Activated effector memory CD4-positive, alpha-beta T cell treated with anti-CD3 and anti-CD28 coated beads, Interleukin-2, amount 50 U/mL, for 16 hours (primary cell): ENCODE measurements around the gene SPACA6.
"Not testable (repeated sequence)": the region's sequence is repeated elsewhere in the genome, so short reads cannot be mapped to it uniquely, and the experiment has no call there.

Experiments
- DNase-seq: peaks from one replicate; pipeline ENCODE4 v3.0.0-alpha.2; 2020

Gene SPACA6

GRCh38 chr19:51693260-51693659 is at the start of gene SPACA6:
SPACA6 (plus strand) TSS chr19:51693330; CDS start chr19:51693527, 197 bp downstream.
- DNase-seq = no peak

- no peak for DNase-seq
Measured at GRCh38 chr19:51644636-51645271, 48.4 kb upstream of the SPACA6 start.

GRCh38 chr19:51646730-51647129 is 46.4 kb upstream of the SPACA6 start, which contains the start of gene SIGLEC14:
SIGLEC14 (minus strand) TSS chr19:51646825; CDS start chr19:51646759, 66 bp downstream.
- not testable (repeated sequence) for DNase-seq

GRCh38 chr19:51647318-51647717 is 45.8 kb upstream of the SPACA6 start:
- no peak for DNase-seq

GRCh38 chr19:51651216-51651846 is 41.8 kb upstream of the SPACA6 start:
- DNase-seq = no peak

GRCh38 chr19:51652266-51652665 is 40.9 kb upstream of the SPACA6 start:
- no peak for DNase-seq

- DNase-seq = no peak
Measured at GRCh38 chr19:51653162-51653561, 40.0 kb upstream of the SPACA6 start.

GRCh38 chr19:51654783-51655182 is 38.3 kb upstream of the SPACA6 start:
- no peak for DNase-seq

GRCh38 chr19:51660975-51661600 is 32.0 kb upstream of the SPACA6 start:
- DNase-seq = peak; percentile 76

- no peak for DNase-seq
Measured at GRCh38 chr19:51663650-51664049, 29.5 kb upstream of the SPACA6 start.

GRCh38 chr19:51664131-51664530 is 29.0 kb upstream of the SPACA6 start:
- no peak for DNase-seq

- DNase-seq = no peak
Measured at GRCh38 chr19:51664997-51665396, 28.1 kb upstream of the SPACA6 start.

GRCh38 chr19:51668216-51668615 is 24.9 kb upstream of the SPACA6 start:
- no peak for DNase-seq

- not testable (repeated sequence) for DNase-seq
Measured at GRCh38 chr19:51675911-51676565, 17.1 kb upstream of the SPACA6 start.

- no peak for DNase-seq
Measured at GRCh38 chr19:51676566-51677083, 16.5 kb upstream of the SPACA6 start.

- DNase-seq = no peak
Measured at GRCh38 chr19:51680474-51680873, 12.7 kb upstream of the SPACA6 start.

- DNase-seq = no peak
Measured at GRCh38 chr19:51681286-51681941, 11.7 kb upstream of the SPACA6 start.

GRCh38 chr19:51686171-51686570 is 7.0 kb upstream of the SPACA6 start:
- no peak for DNase-seq

- no peak for DNase-seq
Measured at GRCh38 chr19:51687791-51688670, 5.1 kb upstream of the SPACA6 start.

GRCh38 chr19:51688671-51689571 is 4.2 kb upstream of the SPACA6 start:
- peak; percentile 72 for DNase-seq
